GM18519 (cell line): ENCODE measurements around the gene PTPN12.
"Not testable (repeated sequence)": the region's sequence is repeated elsewhere in the genome, so short reads cannot be mapped to it uniquely, and the experiment has no call there.

ENCODE experiments used
- ATAC-seq: cut with Tn5 transposase; IDR thresholded peaks from one replicate; pipeline ENCODE4 v1.9.1; 2021; ENCODE audit warnings: mild to moderate bottlenecking, moderate library complexity; ENCODE audit not compliant: unreplicated experiment, low FRiP score

Gene PTPN12

DNA sequence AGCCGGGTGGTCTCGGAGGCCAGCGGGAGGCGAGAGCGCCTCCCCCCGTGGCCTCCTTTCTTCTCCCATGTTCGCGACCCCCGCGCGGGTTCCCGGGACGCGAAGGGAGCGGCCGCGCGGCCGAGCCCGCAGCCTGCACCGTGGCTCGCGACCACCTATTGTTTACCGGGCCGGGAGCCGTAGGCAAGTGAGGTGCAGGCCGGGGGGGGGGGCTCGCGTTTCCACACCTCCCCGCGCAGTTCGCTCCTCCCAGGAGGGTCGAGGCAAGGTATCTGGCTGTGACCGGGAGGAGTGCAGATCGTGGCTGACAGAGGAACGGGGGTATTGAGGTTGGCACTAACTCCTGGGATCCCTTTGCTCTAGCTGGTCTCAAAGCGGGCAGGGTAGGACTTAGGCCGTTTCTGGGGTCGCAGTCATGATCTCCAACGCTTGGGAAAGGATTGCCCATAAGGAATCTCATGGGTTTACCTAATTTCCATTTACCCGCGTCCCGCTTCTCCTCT is 734 bp downstream of the PTPN12 start:
- ATAC-seq: no peak

DNA sequence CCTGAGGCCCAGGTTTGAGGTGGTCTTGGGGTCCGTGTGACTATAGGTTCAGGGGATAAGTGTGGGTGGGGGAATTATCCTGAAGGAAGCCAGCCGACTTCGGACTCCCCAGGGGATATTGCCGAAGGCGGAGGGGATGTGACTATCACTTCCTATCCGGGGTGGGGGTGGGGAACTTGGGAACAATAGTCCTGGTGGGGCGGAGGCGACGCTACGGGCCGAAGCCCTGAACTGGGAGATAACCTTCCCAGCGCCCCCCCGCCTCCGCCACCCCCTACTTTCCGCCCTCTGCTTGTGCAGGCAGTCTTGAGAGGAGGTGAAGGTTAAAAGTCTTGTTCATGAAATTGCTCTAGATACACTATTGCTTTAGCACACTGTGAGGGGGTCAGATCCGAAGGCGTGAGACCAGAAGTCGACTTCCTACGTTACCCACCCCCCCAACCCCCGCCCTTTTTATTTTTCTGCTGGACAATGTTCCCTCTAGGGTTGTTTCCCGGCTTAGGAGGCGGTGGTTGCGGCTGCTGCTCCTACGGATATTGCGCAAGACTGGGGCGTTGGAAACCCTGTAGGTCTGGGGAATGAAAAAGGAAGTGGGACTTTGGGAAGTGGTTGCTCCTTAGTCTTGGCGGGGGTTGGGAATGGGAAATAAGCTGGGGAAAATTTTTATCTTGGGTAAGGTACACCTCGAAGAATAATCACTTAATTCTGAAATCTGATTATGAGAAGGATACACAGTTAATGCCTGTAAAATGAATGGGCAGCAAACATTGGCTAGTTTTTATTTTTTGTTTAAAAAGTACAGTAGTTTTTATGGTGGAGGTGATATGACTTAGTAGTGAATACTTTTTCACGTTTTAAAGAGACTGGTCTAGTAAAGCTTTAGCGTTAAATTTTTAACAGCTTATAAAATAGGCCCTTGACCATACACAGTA is 1.5 kb downstream of the PTPN12 start:
- ATAC-seq: no peak

DNA sequence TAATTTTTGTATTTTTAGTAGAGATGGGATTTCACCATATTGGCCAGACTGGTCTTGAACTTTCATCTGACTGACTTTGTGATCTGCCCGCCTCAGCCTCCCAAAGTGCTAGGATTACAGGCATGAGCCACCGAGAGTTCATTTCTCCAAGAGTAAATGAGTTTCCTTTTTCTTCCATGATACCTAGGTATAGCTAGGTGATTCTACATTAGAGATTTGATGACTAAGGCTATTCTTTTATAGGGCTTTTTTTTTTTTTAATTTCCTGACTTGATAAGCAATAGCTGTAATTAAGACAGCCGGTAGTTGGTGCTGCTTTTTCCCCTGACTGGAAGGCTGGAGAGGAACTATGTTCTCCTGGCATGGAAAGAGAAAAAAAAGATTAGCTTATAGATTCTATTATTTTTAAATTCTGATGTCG is 3.3 kb downstream of the PTPN12 start:
- ATAC-seq: no peak

DNA sequence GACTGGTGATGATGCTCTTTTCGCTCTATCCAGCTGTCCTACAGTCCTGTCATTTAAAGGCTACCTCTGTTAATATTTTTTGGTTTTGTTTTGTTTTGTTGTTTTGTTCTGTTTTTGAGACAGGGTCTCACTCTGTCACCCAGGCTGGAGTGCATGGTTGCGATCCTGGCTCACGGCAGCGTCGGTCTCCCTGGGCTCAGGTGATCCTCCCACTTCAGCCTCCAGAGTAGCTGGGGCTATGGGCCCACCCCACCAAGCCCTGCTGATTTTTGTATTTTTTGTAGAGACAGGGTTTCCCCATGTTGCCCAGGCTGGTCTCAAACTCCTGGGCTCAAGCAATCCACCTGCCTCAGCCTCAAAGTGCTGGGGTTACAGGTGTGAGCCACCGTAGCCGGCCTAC is 3.9 kb downstream of the PTPN12 start:
- ATAC-seq: not testable (repeated sequence)

DNA sequence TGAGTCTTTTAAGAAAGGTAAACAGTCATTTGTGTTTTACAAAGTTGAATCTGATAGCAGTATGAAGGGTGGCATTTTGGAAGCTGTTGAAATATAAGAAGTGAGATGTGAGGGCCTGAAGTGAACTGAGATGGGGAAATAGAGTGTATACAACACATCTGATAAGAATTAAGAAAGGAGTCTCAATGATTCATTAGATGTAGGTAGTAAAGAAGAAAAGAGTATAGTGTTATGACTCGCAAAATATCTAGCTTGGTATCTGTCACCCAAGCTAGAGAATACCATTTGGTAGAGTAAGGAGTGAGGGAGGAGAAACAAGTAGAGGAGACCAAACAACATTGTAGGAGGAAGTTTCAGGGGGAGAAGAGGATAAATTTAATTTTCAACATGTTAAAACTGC is 5.3 kb downstream of the PTPN12 start:
- no peak for ATAC-seq

DNA sequence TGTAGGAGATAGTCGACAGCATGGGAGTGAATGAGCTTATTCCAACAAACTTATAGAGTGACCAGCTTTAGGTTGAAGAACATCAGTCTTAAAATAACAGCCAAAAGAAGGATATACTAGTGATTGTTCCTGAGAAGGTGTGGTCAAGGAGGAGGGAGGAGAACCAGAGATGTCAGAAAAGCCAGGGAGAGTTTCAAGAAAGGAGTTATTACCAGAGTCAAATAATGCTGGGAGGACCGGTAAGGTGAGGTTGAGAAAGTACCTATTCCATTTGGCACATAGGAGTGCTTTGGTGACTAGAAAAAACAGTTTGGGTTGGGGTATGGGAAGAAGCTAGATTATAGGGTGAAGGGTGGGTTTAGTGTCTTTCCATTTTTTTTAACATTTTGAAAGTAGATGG is 5.8 kb downstream of the PTPN12 start:
- no peak for ATAC-seq

DNA sequence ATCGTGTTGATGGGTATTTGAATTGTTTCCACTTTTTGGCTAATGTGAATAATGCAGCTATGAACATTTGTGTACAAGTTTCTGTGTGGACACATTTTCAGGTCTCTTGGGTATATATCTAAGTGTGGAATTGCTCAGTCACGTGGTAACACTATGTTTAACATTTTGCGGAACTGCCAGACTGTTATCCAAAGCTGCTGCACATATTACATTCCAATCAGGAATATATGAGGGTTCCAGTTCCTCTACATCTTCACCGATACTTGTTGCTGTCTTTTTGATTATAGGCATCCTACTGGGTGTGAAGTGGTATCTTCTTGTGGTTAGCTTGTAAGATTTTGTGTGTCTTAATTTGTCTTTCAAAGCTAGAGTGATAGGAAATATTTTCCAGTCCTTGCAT is 6.8 kb downstream of the PTPN12 start:
- ATAC-seq: no peak

DNA sequence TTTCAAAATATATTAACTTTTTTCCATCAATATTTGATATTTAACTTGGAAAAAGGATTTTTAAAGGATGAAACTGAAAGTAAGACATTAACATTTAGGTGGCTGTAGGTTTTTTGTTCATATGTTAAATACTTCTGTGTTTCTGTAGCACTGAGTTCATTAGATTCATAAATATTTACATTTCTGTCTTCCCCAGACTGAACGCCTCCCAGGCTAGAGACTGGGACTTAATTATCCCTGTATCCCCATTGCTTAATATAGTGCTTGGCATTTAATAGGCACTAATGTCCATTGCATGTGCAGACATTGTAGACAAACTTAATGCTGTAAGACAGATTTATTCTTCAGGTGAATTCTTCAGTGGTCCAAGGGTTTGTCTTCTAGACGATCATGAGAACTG is 7.4 kb downstream of the PTPN12 start:
- no peak for ATAC-seq

DNA sequence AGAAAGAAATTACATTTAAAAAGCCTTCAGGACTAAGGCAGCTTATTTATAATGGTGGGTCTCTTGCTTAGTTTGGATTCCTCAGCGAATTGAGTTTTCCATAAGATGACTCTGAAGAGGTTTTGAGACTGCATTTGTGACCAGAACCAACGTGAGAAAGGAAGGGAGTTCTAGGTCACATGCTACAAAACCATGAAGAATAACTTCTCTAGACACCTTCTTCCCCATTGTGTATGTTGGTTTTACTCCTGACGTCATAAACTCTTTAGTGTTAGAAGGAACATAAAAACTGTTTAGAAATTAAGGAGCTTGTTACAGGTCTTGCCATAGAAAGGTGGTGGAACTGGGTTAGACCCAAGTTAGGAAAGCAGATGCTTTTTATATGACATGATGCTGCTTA is 11.1 kb downstream of the PTPN12 start:
- ATAC-seq: no peak

DNA sequence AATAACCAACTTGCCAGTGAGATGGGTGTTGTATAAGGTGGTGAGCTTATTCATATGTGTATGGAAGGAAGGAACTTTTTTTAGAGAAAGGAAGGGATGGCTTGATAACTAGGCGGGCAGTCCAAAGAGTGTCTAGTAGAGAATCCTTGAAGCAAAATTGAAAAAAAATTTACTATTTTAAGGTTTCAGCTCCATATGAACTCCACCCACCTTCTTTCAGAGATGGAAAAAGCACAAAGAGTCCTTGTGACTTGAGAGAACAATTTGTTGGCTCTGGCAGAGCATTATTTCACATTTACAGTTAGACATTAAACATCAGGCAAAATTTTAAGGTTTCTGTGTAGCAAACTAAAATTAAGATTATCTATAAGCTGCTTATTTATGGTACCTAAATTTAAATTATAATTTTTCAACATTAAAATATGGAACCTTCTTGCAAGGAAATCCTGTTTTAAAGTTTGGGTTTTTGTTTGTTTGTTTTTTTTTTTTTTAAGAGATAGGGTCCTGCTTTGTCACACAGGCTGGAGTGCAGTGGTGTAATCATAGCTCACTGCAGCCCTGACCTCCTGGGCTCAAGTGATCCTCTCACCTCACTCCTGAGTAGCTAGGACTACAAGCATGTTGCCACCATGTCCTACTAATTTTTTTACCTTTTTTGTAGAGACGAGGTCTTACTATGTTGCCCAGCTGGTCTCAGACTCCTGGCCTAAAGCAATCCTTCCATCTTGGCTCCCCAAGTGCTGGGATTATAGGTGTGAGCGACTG is 12.2 kb downstream of the PTPN12 start:
- ATAC-seq: no peak

DNA sequence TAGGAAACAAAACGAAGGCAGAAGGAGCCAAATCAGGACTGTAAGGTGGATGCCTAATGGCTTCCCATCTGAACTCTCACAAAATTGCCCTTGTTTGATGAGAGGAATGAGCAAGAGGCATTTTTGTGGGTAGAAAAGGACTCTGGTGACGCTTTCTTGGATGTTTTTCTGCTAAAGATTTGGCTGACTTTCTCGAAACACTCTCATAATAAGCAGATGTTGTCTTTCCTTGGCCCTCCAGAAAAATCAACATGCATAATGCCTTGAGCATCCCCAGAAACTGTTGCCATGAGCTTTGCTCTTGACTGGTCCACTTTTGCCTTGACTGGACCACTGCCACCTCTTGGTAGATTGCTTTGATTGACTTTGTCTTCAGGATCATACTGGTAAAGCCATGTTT is 13.5 kb downstream of the PTPN12 start:
- no peak for ATAC-seq

DNA sequence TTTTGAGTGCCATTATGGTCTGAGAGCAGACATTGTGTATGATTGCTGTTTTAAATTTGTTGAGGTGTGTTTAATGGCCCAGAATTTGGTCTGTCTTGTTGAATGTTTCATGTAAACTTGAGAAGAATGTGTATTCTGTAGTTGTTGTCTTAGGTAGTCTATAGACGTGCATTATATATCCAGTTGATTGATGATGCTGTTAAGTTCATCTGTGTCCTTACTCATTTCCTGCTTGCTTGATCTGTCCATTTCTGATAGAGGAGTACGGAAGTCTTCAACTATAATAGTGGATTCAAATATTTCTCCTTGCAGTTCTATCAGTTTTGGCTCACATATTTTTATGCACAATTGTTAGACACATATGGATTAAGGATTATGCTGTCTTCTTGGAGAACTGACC is 16.0 kb downstream of the PTPN12 start:
- ATAC-seq: no peak

DNA sequence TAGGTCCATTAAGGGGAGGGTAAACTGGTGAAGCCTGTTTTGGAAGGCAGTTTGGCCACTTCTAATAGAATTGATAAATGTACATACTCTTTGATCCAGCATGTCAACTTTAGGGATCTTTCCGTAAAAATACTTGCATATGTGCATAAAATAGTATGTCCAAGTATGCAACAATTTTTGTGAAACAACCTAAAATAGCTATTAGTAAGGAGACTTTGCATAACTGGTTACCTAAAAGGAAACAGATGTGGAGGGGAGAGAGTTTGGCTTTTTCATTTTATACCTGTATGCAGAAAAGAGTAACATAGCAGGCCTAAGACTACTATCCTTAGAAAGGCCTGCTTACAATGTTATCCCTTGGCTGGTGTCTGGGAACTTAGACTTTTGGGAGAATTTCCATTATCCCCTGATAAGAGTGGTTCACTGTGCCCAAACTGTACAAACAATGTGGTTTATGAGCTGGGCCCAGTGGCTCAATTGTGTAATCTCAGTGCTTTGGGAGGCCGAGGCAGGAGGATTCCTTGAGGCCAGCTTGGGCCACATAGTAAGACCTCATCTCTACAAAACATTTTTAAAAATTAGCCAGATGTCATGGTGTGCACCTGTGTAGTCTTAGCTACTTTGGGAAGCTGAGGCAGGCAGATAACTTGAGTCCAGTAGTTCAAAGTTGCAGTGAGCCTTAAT is 21.3 kb downstream of the PTPN12 start:
- ATAC-seq: no peak

DNA sequence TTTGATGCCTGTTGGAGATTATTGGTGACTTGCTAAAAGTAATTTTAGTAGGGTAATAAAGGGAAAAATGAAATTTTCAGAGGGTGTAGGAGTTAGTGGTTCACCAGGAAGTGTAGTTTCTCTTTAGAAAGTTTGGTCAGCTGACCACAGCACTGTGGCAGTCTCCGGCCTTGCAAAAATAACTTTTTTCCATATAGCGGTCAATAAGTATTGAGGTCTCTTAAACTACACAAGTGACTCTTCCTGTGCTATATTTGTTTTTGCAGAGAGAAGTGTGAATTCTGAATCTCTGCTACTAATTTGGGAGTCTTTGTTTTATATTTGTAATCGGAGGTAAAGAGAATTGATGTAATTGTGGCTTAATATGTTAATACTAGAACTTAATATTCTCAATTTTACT is 24.3 kb downstream of the PTPN12 start:
- peak; percentile 56 for ATAC-seq

DNA sequence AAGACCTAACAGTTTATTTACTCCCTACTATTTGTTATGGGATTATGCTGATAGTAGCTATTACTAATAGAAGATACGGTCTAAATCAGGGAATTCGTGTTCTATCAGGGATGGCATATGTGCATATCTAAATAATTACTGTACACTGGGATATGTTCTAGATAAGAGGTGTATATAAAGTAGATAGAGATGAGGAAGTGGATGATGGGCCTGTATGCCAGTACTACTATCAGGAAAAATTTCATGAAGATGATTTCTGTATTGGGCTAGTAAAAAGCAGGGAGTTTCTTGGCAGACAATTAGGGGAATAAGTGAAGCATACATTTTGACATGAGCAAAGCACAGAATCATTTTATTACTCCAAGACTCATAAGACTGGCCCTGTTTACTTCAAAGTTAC is 26.2 kb downstream of the PTPN12 start:
- no peak for ATAC-seq

DNA sequence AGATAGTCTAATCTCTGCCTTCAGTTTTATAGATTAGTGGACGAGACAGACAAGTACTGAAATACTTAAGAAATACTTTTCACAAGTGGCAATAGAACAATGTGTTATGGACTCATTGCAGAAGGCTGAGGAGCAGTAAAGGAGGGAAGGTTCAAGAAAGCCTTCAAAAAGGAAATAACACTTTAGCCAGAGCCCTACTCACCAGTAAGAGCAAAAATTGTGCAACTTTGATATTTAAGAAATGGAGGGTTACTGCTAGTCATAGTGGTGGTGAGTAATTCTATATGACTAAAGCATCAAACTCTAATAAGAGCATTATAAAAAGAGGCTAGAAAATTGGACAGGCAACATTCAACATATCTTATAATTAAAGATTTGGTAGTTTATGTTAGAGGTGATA is 28.8 kb downstream of the PTPN12 start:
- no peak for ATAC-seq

DNA sequence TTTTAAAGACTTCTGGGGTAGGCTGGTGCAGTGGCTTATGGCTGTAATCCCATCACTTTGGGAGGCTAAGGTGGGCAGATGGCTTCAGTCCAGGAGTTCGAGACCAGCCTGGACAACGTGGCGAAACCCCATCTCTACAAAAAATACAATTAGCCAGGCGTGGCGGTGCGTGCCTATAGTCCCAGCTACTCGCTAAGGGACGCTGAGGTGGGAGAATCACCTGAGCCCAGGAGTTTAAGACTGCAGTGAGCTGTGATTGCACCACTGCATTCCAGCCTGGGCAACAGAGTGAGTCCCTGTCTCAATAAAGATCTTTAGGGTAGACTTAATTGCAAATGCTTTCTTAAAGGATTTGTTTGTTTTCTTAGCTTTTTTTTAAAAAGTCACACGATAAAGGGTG is 29.3 kb downstream of the PTPN12 start:
- no peak for ATAC-seq

DNA sequence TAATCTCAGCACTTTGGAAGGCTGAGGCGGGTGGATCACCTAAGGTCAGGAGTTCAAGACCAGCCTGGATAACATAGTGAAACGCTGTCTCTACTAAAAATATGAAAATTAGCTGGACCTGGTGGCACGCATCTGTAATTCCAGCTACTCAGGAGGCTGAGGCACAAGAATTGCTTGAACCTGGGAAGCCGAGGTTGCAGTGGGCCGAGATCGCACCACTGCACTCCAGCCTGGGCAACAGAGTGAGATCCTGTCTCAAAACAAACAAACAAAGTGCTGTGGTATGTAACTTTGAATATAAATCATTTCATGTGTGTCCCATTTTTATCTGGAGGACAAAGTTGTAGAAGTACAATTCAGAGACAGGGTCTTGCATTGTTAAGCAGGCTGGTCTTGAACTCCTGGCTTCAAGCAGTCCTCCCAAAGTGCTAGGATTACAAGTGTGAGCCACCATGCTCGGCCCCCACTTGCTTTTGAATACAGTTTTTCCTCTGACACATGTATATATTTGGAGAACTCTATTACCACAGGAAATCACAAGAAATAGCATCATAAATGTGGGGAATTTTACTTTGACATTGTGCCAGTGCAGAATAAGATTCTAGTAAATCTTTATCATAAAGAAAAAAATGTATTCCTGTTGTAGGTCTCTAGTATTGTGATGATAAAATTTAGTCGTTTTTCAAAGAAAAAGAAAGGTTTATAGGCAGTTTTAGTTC is 32.6 kb downstream of the PTPN12 start:
- no peak for ATAC-seq

DNA sequence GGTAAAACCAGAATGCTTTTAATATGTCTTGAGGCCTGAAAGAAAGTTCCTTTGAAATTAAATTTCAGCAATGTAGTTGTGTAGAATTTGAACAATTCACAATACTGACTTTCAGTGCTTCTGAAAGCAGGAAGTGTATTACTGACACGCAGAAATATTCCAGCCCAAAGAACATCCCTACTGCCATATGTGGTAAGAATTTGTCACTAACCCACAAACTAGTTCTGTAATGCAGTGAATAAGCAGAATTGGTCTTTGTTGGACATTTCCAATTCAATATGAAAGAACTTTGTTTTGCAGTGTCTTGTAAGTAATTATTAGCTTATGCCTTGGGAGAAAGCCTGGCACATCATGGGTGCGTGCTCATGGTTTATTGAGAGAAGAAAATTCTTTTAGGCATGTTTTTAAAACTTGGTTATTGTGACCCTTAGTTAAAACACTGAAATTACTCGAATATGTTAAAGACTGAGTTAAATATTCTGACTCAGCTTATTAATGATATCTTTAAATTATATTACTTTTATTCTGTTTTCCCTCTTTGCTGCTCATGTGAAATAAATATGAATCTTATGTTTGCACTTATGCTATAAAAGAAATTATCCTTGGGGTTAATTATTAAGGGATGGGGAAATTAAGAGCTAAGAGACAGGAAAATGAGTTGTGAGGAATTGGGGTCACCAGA is 33.4 kb downstream of the PTPN12 start:
- ATAC-seq: no peak

DNA sequence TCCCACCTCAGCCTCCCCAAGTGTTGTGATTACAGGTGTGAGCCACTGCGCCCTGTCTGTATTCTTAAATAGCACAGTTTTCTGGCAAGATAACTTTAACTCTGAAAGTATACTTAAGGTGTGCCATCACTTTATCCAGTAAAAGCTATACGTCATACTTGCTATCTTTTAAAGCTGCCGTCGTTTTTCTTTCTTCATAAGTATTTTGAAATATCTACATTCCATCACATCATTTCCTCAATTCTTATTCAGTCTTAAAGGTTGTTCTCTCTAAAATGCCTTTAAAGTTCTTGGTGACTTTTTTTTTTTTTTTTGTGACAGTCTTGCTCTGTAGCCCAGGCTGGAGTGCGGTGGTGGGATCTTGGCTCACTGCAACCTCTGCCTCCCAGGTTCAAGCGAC is 34.7 kb downstream of the PTPN12 start:
- no peak for ATAC-seq
